Aortic smooth muscle cell (primary cell): ENCODE measurements around the gene TEX28. TPM values are rescaled to one million over a fixed set of nuclear protein-coding genes. Genes with fewer than 3 reads are reported as not detected.

Experiments used
- total RNA-seq: library from RNA; depleted of rRNA; stranded (reverse); fragments of >200 nt; gene quantifications from 2 replicates; pipeline ENCODE4 v1.2.3, GENCODE V29; 2014

TEX28 gene, protein sequence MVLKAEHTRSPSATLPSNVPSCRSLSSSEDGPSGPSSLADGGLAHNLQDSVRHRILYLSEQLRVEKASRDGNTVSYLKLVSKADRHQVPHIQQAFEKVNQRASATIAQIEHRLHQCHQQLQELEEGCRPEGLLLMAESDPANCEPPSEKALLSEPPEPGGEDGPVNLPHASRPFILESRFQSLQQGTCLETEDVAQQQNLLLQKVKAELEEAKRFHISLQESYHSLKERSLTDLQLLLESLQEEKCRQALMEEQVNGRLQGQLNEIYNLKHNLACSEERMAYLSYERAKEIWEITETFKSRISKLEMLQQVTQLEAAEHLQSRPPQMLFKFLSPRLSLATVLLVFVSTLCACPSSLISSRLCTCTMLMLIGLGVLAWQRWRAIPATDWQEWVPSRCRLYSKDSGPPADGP
- not detected in 2 replicates for total RNA-seq

DNA sequence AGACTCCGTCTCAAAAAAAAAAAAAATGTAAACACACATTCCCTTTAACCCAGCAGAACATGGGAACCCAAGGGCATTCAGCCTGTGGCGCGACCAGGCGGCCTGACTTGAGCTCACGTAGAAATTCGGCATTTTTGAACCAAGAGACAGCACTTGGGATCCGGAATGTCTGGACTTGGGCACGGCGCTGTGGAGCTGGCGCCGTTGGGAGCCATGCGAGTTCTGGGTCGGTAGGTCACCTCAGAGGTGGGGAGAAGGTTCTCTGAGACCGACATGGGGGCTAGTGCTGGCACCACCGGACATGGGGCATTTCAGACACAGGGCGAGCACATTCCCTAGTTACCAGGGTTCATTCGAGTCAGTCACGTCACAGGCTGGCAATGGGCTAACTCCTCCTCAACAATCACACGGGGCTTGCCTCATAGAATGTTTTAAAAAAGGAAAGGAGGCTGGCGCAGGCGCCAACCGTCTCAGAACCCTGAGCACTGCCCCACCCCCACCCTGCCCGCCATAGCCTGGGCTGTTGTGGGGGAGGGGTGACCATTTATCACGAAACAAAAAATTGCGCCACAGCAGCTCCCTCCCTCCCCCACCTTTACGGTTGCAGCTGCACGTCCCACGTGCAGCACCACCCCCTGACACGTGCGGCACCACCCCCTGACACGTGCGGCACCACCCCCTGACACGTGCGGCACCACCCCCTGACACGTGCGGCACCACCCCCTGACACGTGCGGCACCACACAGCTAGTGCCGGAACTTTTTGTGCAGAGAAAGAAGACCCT, at the start of gene TEX28:
Gene TEX28, minus strand, starts transcription at position 334 of the 784 bp plus-strand sequence. CDS start 3,007 bp downstream, outside the sequence.

DNA sequence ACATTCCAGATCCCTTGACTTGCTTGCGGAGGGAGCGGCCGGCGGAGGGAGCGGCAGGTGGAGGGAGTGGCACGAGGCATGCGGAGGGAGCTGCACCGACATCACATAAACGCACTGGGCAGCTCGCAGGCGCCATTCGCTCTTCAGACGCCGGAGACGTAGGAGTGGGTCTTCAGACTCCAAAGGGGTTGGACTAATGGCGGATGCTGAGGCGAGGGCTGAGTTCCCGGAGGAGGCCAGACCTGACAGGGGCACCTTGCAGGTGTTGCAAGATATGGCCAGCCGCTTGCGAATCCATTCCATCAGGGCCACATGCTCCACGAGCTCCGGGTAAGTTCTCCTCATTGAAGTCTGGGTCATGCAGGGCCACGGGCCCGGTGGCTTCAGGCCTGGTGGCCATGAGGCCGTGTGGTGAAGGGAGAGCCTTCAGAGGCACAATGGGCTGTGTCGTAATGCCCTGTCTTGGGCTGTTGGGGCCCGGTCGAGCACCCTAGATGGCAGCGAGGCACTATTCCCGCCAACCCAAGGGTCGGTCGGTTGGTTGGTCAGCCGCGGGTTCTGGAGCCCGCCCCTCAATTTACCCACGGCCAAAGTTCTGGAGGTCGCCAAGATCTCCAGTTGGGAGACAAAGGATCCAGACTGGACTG, 863 bp upstream of the TEX28 start, which contains the start of gene TKTL1:
Gene TKTL1, plus strand, starts transcription at position 132 of the 647 bp plus-strand sequence. Its CDS starts 65 bp downstream, at position 197.

DNA sequence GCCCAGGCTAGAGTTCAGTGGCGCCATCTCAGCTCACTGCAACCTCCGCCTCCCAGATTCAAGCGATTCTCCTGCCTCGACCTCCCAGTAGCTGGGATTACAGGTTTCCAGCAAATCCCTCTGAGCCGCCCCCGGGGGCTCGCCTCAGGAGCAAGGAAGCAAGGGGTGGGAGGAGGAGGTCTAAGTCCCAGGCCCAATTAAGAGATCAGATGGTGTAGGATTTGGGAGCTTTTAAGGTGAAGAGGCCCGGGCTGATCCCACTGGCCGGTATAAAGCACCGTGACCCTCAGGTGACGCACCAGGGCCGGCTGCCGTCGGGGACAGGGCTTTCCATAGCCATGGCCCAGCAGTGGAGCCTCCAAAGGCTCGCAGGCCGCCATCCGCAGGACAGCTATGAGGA, 37.6 kb downstream of the TEX28 start, which contains the start of gene OPN1MW3:
Gene OPN1MW3, plus strand, starts transcription at position 301 of the 400 bp plus-strand sequence. Its CDS starts 38 bp downstream, at position 339.

Other genes starting within 250 kb of the TEX28 start
- 18.0 and 29.0 TPM in 2 replicates for gene MECP2, start 197.4 kb downstream of the TEX28 start, total RNA-seq
- gene OPN1LW, start 150.9 kb downstream of the TEX28 start, total RNA-seq, result not detected in 2 replicates
- gene OPN1MW, start 112.5 kb downstream of the TEX28 start, total RNA-seq, result not detected in 2 replicates
- not detected in 2 replicates for gene OPN1MW2, start 75.4 kb downstream of the TEX28 start, total RNA-seq
- gene OPN1MW3, start 37.5 kb downstream of the TEX28 start, total RNA-seq, result not detected in 2 replicates
- gene TKTL1, start 671 bp upstream of the TEX28 start, total RNA-seq, result not detected in 2 replicates
- gene FLNA, start 79.5 kb upstream of the TEX28 start, total RNA-seq, result 2,321 and 2,651 TPM in 2 replicates
- 24.4 and 27.7 TPM in 2 replicates for gene EMD, start 84.2 kb upstream of the TEX28 start, total RNA-seq
- gene RPL10, start 103.3 kb upstream of the TEX28 start, total RNA-seq, result 2,053 and 2,384 TPM in 2 replicates
- gene DNASE1L1, start 114.1 kb upstream of the TEX28 start, total RNA-seq, result 128 and 141 TPM in 2 replicates
- 13.3 and 16.0 TPM in 2 replicates for gene TAFAZZIN, start 116.4 kb upstream of the TEX28 start, total RNA-seq
- 55.6 and 70.9 TPM in 2 replicates for gene ATP6AP1, start 133.6 kb upstream of the TEX28 start, total RNA-seq
- gene GDI1, start 142.0 kb upstream of the TEX28 start, total RNA-seq, result 90.6 and 111 TPM in 2 replicates
- gene FAM50A, start 149.0 kb upstream of the TEX28 start, total RNA-seq, result 107 and 133 TPM in 2 replicates
- 20.3 and 22.1 TPM in 2 replicates for gene PLXNA3, start 163.2 kb upstream of the TEX28 start, total RNA-seq
- 14.2 and 20.3 TPM in 2 replicates for gene LAGE3, start 184.2 kb upstream of the TEX28 start, total RNA-seq
- gene UBL4A, start 191.5 kb upstream of the TEX28 start, total RNA-seq, result 35.7 and 43.7 TPM in 2 replicates
- 15.9 and 16.5 TPM in 2 replicates for gene SLC10A3, start 195.5 kb upstream of the TEX28 start, total RNA-seq
- 29.7 and 31.0 TPM in 2 replicates for gene FAM3A, start 221.1 kb upstream of the TEX28 start, total RNA-seq